H7 (cell line): ENCODE measurements around the gene KCNN1. TPM values are rescaled to one million over a fixed set of nuclear protein-coding genes. Genes with fewer than 3 reads are reported as not detected.
A peak's percentile ranks its signal among the peaks of the same experiment; 100 is the strongest.

Source experiments
- DNase-seq: peaks from one replicate; pipeline ENCODE4 v3.0.0; 2012
- H3K27me3 ChIP-seq: 2 replicates; pipeline ENCODE4 v1.6.0; 2011; ENCODE audit warnings: mild to moderate bottlenecking, low read length; ENCODE audit not compliant: control insufficient read depth, insufficient read depth
- H3K36me3 ChIP-seq: replicated peaks from 2 replicates; pipeline ENCODE4 v1.5.1; 2011; ENCODE audit warnings: low read length; ENCODE audit not compliant: control insufficient read depth, insufficient read depth
- H3K4me3 ChIP-seq: 2 replicates; pipeline ENCODE4 v1.5.1; 2011; ENCODE audit warnings: low read depth, mild to moderate bottlenecking, control low read depth, low read length, moderate library complexity; ENCODE audit not compliant: insufficient read depth
- total RNA-seq: library from RNA; depleted of rRNA; stranded (reverse); fragments of >200 nt; shearing (Covaris generic); gene quantifications from 2 replicates; pipeline ENCODE4 v1.2.3, GENCODE V29; 2014; rRNA removed

KCNN1 gene
- total RNA-seq, 1 experiment from 2014 or later = 7.4 TPM

GRCh38 chr19:18043676-18044075 lies 76.8 kb downstream of the KCNN1 start:
- Histone ChIP-seq H3K36me3 (no peaks in the 10 kb centered on the region), H3K27me3 (no peaks in the 10 kb centered on the region), H3K4me3 (no peak overlapping the region)
- no peak for DNase-seq

DNA sequence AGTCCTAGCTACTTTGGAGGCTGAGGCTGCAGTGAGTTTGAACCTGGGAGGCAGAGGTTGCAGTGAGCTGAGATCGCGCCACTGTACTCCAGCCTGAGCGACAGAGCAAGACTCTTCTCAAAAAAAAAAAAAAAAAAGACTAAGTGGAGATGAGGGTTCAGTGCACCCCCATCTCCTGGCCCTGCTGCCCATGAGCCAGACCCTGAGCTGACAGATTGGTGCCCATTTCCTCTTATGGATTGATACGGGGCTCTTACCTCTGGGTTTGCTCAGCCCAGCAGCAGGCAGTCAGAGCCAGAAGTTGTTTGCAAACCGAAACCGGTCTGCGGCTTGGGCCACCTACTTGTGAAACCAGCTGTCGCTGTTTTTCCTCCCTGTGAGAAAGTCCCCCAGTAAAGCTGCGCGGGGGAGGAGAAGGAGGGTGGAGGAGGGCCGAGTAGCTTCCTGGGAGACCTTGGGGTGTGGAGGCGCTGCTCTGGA lies 78.0 kb downstream of the KCNN1 start:
- H3K4me3 ChIP-seq = no peak overlapping the region
- DNase-seq = peak; percentile 65
- H3K36me3 ChIP-seq = no peaks in the 10 kb centered on the region
- H3K27me3 ChIP-seq = no peaks in the 10 kb centered on the region

DNA sequence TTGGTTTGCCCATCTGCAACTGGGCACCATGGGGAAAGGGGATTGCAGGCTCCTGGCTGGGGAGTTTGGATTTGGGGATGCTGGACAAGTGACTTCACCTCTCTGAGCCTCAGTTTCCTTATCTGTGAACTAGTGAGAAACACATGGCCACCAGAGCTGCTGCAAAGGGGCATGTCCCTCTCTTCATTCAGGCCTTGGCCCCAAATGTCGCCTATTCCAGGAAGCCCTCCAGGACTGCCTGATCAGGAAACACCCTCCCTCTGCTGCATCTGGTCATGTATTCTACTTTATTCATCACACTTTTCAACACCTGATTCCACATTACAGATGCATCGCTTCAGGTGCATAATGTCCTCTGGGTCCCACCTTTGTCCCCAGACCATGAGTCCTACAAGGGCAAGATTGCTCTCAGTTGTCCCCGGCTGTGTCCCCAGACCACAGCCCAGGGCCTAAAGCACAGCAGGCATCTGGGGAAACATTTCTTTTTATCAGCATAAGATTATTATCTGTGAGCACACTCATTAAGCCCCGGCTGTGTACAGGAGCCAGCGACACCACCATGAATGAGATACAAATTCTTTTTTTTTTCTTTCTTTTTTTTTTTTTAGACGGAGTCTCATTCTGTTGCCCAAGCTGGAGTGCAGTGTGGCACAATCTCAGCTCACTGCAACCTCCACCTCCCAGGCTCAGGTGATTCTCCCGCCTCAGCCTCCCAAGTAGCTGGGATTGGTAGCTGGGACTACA lies 78.6 kb downstream of the KCNN1 start:
- Histone ChIP-seq H3K36me3 (no peaks in the 10 kb centered on the region), H3K4me3 (no peak overlapping the region), H3K27me3 (no peaks in the 10 kb centered on the region)
- DNase-seq = no peak

DNA sequence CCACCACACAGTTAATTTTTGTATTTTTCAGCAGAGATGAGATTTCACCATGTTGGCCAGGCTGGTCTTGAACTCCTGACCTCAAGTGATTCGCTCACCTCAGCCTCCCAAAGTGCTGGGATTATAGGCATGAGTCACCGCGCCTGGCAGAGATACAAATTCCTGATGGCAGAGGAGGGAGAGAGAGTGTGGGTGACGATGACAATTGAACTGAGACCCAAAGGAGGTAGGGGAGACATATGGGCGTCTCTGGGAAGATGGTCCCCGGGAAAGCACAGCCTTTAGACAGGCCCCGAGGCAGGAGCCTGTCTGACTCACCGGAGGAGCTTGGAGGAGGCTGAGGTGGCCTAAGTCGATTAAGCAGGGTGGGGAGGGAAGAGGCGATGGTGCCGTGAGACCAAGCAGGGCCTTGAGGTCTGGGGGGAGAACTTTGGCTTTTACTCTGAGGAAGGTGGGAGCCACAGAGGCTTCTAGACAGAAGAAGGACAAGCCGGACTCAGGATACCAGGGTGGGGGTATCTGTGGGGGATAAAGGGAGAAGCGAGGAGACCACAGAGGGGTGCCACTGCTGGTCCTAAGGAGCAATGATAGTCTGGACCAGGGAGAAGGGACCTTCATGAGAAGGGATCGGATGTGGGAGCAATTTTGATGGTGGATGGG lies 79.3 kb downstream of the KCNN1 start:
- Histone ChIP-seq H3K27me3 (no peaks in the 10 kb centered on the region), H3K36me3 (no peaks in the 10 kb centered on the region), H3K4me3 (no peak overlapping the region)
- no peak for DNase-seq

GRCh38 chr19:18049385-18049784 lies 82.5 kb downstream of the KCNN1 start:
- no peak overlapping the region for H3K4me3 ChIP-seq
- H3K36me3 ChIP-seq = no peaks in the 10 kb centered on the region
- DNase-seq = no peak
- no peaks in the 10 kb centered on the region for H3K27me3 ChIP-seq

Other genes with a start within 250 kb of the KCNN1 start
- 27.1 and 28.0 TPM in 2 replicates for gene MAP1S, start 247.6 kb upstream of the KCNN1 start, total RNA-seq
- gene FCHO1, start 215.6 kb upstream of the KCNN1 start, total RNA-seq = 21.6 and 21.7 TPM in 2 replicates
- 0.73 and 1.7 TPM in 2 replicates for gene B3GNT3, start 172.0 kb upstream of the KCNN1 start, total RNA-seq
- 0.33 TPM in 1 of 2 replicates, not detected in the other for gene INSL3, start 145.6 kb upstream of the KCNN1 start, total RNA-seq
- gene JAK3, start 119.1 kb upstream of the KCNN1 start, total RNA-seq = 2.5 and 2.7 TPM in 2 replicates
- 2,178 and 2,213 TPM in 2 replicates for gene RPL18A, start 107.2 kb upstream of the KCNN1 start, total RNA-seq
- 1.5 and 1.6 TPM in 2 replicates for gene SLC5A5, start 95.2 kb upstream of the KCNN1 start, total RNA-seq
- gene CCDC124, start 34.1 kb upstream of the KCNN1 start, total RNA-seq = 39.7 and 55.4 TPM in 2 replicates
- 4.8 and 14.0 TPM in 2 replicates for gene ARRDC2, start 41.1 kb downstream of the KCNN1 start, total RNA-seq
- not detected in 2 replicates for gene IL12RB1, start 119.8 kb downstream of the KCNN1 start, total RNA-seq
- gene MAST3, start 130.7 kb downstream of the KCNN1 start, total RNA-seq = 2.4 and 4.0 TPM in 2 replicates
- gene PIK3R2, start 186.1 kb downstream of the KCNN1 start, total RNA-seq = 26.7 and 29.0 TPM in 2 replicates
- 47.3 and 53.4 TPM in 2 replicates for gene IFI30, start 206.7 kb downstream of the KCNN1 start, total RNA-seq
- gene MPV17L2, start 226.1 kb downstream of the KCNN1 start, total RNA-seq = 29.2 and 45.0 TPM in 2 replicates
- gene RAB3A, start 236.9 kb downstream of the KCNN1 start, total RNA-seq = 6.1 and 8.6 TPM in 2 replicates